IPS-18c (cell line): ENCODE measurements around the gene ILF2.
A peak's percentile ranks its signal among the peaks of the same experiment; 100 is the strongest.

Source experiments
- H3K4me3 ChIP-seq: 2 replicates; pipeline ENCODE4 v1.7.0; 2013; ENCODE audit warnings: low read depth, mild to moderate bottlenecking, low read length, moderate library complexity; ENCODE audit not compliant: insufficient read depth
- H3K9me3 ChIP-seq: one replicate; pipeline ENCODE4 v1.6.1; 2013; ENCODE audit warnings: mild to moderate bottlenecking, low read length, moderate library complexity; ENCODE audit not compliant: control insufficient read depth, insufficient read depth

Gene ILF2

GRCh38 chr1:153623101-153623500 is 47.7 kb downstream of the ILF2 start:
- Histone ChIP-seq H3K9me3 (no peaks in the 10 kb centered on the region), H3K4me3 (no peak overlapping the region)

- H3K9me3 ChIP-seq = no peaks in the 10 kb centered on the region
- no peak overlapping the region for H3K4me3 ChIP-seq
These were observed 51.6 kb downstream of the ILF2 start for GRCh38 chr1:153619171-153619570.

- Histone ChIP-seq H3K4me3 (no peak overlapping the region), H3K9me3 (no peaks in the 10 kb centered on the region)
These were observed 53.1 kb downstream of the ILF2 start for GRCh38 chr1:153617663-153618062.

GRCh38 chr1:153616917-153617311 is 53.9 kb downstream of the ILF2 start:
- Histone ChIP-seq H3K4me3 (no peak overlapping the region), H3K9me3 (no peaks in the 10 kb centered on the region)

GRCh38 chr1:153616144-153616916 is 54.5 kb downstream of the ILF2 start, which contains the start of gene S100A14:
Gene S100A14 (minus strand): TSS chr1:153616325. CDS start chr1:153615858, 467 bp downstream.
- H3K9me3 ChIP-seq = no peaks in the 10 kb centered on the region
- no peak within 1 kb of the TSS for H3K4me3 ChIP-seq

GRCh38 chr1:153615406-153615805 is 55.4 kb downstream of the ILF2 start:
- H3K9me3 ChIP-seq = no peaks in the 10 kb centered on the region
- H3K4me3 ChIP-seq = no peak overlapping the region

- H3K9me3 ChIP-seq = no peaks in the 10 kb centered on the region
- H3K4me3 ChIP-seq = no peak overlapping the region
These were observed 55.9 kb downstream of the ILF2 start for GRCh38 chr1:153614906-153615305.

- H3K9me3 ChIP-seq = no peaks in the 10 kb centered on the region
- H3K4me3 ChIP-seq = no peak overlapping the region
These were observed 56.4 kb downstream of the ILF2 start for GRCh38 chr1:153614189-153614900.

GRCh38 chr1:153613406-153613805 is 57.4 kb downstream of the ILF2 start:
- no peak overlapping the region for H3K4me3 ChIP-seq

GRCh38 chr1:153612755-153613331 is 58.0 kb downstream of the ILF2 start, which contains the start of gene S100A16:
Gene S100A16 (minus strand): TSS chr1:153613137. CDS start chr1:153608151, 4,986 bp downstream.
- Histone ChIP-seq H3K4me3 (peak within 1 kb of the TSS; percentile 34), H3K9me3 (no peaks in the 10 kb centered on the region)

More at GRCh38 chr1:153613406-153613805, 57.4 kb downstream of the ILF2 start:
- no peaks in the 10 kb centered on the region for H3K9me3 ChIP-seq

- Histone ChIP-seq H3K4me3 (peak overlapping the region; percentile 34), H3K9me3 (no peaks in the 10 kb centered on the region)
These were observed 58.6 kb downstream of the ILF2 start for GRCh38 chr1:153612111-153612754.
